ENCODE measurements around the gene SYMPK.
"Not testable (repeated sequence)": the region's sequence is repeated elsewhere in the genome, so short reads cannot be mapped to it uniquely, and the experiment has no call there.

SYMPK gene

GRCh38 chr19:45874620-45874966, 11.6 kb upstream of the SYMPK start:
- no peak for DNase-seq (ENCODE audit: low read depth)
- TF ChIP-seq CTCF (IDR thresholded peaks at IDR 0.05; ENCODE audit: control insufficient read depth, insufficient read depth, low read depth, low read length, missing control alignments): no peak
- no peak overlapping the region for H3K4me3 ChIP-seq (ENCODE audit: control insufficient read depth, low read depth, low read length)

DNA sequence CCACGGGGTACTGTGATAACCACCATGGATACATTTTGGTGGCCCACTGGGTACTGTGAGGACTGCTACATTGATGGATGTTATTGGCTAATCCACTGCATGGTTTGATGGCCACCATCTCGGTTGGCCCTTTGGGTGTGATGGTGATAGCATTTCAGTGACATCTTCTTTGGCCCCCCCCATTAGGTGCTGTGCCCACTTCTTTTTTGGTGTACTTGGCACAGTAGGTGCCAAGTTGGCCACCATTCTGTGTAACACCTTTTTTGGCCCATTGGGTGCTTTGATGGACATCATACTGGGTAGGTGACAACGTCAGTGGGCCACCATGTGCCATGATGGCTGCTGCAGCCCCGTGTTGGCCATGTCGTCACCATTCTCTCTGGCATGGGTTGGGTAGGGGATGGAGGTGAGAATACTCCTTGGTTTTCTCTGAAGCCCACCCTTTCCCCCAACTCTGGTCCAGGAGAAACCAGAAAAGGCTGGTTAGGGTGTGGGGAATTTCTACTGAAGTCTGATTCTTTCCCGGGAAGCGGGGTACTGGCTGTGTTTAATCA, 10.3 kb upstream of the SYMPK start:
- no peak overlapping the region for H3K4me3 ChIP-seq (ENCODE audit: control insufficient read depth, low read depth, low read length)
- TF ChIP-seq CTCF (IDR thresholded peaks at IDR 0.05; ENCODE audit: control insufficient read depth, insufficient read depth, low read depth, low read length, missing control alignments): no peak
- no peak for DNase-seq (ENCODE audit: low read depth)

DNA sequence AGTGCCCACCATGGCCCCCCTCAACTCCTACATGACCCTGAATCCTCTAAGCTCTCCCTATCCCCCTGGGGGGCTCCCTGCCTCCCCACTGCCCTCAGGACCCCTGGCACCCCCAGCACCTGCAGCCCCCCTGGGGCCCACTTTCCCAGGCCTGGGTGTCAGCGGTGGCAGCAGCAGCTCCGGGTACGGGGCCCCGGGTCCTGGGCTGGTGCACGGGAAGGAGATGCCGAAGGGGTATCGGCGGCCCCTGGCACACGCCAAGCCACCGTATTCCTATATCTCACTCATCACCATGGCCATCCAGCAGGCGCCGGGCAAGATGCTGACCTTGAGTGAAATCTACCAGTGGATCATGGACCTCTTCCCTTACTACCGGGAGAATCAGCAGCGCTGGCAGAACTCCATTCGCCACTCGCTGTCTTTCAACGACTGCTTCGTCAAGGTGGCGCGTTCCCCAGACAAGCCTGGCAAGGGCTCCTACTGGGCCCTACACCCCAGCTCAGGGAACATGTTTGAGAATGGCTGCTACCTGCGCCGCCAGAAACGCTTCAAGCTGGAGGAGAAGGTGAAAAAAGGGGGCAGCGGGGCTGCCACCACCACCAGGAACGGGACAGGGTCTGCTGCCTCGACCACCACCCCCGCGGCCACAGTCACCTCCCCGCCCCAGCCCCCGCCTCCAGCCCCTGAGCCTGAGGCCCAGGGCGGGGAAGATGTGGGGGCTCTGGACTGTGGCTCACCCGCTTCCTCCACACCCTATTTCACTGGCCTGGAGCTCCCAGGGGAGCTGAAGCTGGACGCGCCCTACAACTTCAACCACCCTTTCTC, 9.4 kb upstream of the SYMPK start:
- DNase-seq (ENCODE audit: low read depth): no peak
- H3K4me3 ChIP-seq (ENCODE audit: control insufficient read depth, low read depth, low read length): no peak overlapping the region
- TF ChIP-seq CTCF (IDR thresholded peaks at IDR 0.05; ENCODE audit: control insufficient read depth, insufficient read depth, low read depth, low read length, missing control alignments): no peak

DNA sequence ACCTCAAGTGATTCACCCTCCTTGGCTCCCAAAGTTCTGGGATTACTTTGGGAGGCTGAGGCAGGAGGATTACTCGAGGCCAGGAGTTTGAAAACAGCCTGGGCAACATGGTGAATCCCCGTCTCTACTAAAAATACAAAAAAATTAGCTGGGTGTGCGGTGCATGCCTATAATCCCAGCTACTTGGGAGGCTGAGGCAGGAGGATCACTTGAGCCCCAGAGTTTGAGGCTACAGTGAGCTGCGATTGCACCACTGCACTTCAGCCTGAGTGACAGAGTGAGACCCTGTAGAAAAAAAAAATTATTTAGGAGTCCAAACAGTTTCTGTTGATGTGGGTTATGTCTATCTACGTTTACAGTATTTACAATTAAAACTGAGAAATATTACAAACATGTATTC, 7.9 kb upstream of the SYMPK start:
- no peak for TF ChIP-seq CTCF (IDR thresholded peaks at IDR 0.05; ENCODE audit: control insufficient read depth, insufficient read depth, low read depth, low read length, missing control alignments)
- no peak for DNase-seq (ENCODE audit: low read depth)

DNA sequence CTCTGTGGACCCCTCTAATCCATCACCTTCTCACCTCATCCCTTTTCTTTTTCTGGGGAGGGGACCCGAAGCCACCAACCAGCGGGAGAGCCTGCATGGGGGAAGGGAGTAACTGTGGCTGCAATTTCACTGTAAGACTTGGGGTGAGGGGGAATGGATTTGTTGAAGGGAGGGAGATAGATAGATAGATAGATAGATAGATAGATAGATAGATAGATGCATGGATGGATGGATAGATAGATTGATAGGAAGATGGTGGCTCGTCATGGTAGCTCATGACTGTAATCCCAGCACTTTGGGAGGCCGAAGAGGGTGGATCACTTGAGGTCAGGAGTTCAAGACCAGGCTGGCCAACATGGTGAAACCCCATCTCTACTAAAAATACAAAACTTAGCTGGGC, 4.3 kb upstream of the SYMPK start:
- not testable (repeated sequence) for H3K4me3 ChIP-seq (ENCODE audit: control insufficient read depth, low read depth, low read length)

More for the DNA sequence above, 7.9 kb upstream of the SYMPK start:
- no peak overlapping the region for H3K4me3 ChIP-seq (ENCODE audit: control insufficient read depth, low read depth, low read length)

GRCh38 chr19:45866400-45867176, 3.6 kb upstream of the SYMPK start:
- no peak for DNase-seq (ENCODE audit: low read depth)
- no peak overlapping the region for H3K4me3 ChIP-seq (ENCODE audit: control insufficient read depth, low read depth, low read length)
- no peak for TF ChIP-seq CTCF (IDR thresholded peaks at IDR 0.05; ENCODE audit: control insufficient read depth, insufficient read depth, low read depth, low read length, missing control alignments)

More for the DNA sequence above, 4.3 kb upstream of the SYMPK start:
- not testable (repeated sequence) for DNase-seq (ENCODE audit: low read depth)
